PC-9 (cell line): ENCODE measurements around the gene FAM114A1.

Source experiments
- EZH2 ChIP-seq: fragments of 200-600 bp; sonication (generic); IDR thresholded peaks from 2 replicates; pipeline ENCODE4 v1.8.0; 2017; ENCODE audit warnings: antibody characterized with exemption, low read depth
- TF ChIP-seq, protein P1 (sequence below): fragments of 200-600 bp; sonication (generic); conservative IDR thresholded peaks from 2 replicates; pipeline ENCODE4 v1.6.1; 2017; ENCODE audit warnings: mixed run types, antibody characterized with exemption, mild to moderate bottlenecking, moderate library complexity

DNA sequence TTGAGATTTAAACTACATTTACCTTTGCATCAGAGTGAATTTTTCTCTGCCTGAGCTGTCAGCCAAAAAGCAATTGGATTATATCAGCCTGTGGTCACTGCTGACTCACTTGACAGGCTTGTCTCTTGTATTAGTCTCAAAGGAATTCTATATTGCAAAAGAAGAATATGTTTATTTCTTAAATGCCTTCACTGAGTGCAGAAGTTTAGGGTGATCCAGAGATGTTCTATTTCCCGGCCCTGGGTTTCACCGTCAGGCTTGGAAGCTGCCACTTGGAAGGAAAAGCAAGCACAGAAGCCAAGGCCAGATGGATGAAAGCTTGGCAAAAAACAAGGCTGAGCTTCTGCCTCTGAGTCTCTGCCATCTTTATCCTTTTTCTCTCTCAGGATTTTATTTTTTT, 80.9 kb downstream of the FAM114A1 start:
- TF ChIP-seq, protein P1, sequence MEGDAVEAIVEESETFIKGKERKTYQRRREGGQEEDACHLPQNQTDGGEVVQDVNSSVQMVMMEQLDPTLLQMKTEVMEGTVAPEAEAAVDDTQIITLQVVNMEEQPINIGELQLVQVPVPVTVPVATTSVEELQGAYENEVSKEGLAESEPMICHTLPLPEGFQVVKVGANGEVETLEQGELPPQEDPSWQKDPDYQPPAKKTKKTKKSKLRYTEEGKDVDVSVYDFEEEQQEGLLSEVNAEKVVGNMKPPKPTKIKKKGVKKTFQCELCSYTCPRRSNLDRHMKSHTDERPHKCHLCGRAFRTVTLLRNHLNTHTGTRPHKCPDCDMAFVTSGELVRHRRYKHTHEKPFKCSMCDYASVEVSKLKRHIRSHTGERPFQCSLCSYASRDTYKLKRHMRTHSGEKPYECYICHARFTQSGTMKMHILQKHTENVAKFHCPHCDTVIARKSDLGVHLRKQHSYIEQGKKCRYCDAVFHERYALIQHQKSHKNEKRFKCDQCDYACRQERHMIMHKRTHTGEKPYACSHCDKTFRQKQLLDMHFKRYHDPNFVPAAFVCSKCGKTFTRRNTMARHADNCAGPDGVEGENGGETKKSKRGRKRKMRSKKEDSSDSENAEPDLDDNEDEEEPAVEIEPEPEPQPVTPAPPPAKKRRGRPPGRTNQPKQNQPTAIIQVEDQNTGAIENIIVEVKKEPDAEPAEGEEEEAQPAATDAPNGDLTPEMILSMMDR = no peak
- TF ChIP-seq EZH2 = no peak
